IPS DF 6.9 (cell line): ENCODE data around the gene EDA.

Experiments used
- DNase-seq: peaks from one replicate; pipeline ENCODE4 v3.0.0-alpha.2; 2013; ENCODE audit warnings: low read depth, low spot score
- H3K27ac ChIP-seq: one replicate; pipeline ENCODE4 v1.5.1; 2013; ENCODE audit warnings: low read length, control low read depth
- H3K27me3 ChIP-seq: 2 replicates; pipeline ENCODE4 v1.6.1; 2013; ENCODE audit warnings: mild to moderate bottlenecking, low read length; ENCODE audit not compliant: control insufficient read depth, insufficient read depth
- H3K36me3 ChIP-seq: 2 replicates; pipeline ENCODE4 v1.6.1; 2013; ENCODE audit warnings: low read length; ENCODE audit not compliant: control insufficient read depth, insufficient read depth
- H3K4me1 ChIP-seq: 2 replicates; pipeline ENCODE4 v1.6.1; 2013; ENCODE audit warnings: low read length; ENCODE audit not compliant: control insufficient read depth, insufficient read depth
- H3K4me3 ChIP-seq: 2 replicates; pipeline ENCODE4 v1.5.1; 2013; ENCODE audit warnings: mild to moderate bottlenecking, low read length
- H3K9me3 ChIP-seq: 2 replicates; pipeline ENCODE4 v1.6.1; 2013; ENCODE audit warnings: low read length, inconsistent platforms; ENCODE audit not compliant: control insufficient read depth, insufficient read depth
- WGBS: extraction: QIAGEN DNeasy Blood & Tissue Kit; methylation state at CpG from one replicate; pipeline ENCODE4 v1.1.7; 2013; ENCODE audit warnings: mixed read lengths, missing lambda C conversion rate; ENCODE audit not compliant: insufficient read length, insufficient coverage; 5-methylcytosine and 5-hydroxymethylcytosine counted together

EDA gene

DNA sequence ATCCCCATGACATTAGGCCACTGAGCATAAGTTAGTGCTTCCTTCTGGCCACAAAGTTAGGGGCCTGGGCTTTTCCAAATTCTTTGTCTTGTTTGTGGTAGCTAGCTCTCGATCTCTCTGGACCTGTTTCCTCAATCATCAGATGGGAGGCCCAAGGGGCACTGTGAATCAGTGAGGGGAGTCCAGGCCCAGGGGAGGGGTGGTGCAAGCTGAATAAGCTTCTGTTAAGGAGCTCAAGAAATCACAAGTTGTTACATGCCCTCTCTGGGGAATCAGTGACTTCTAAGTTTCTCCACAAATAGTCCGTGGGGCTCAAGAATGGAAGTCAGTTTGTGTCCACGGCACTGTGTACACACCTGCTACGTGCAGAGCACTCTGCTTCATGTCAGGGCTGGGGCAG, 418.7 kb downstream of the EDA start:
- DNase-seq: no peak
- no peaks in the 10 kb centered on the region for H3K4me1 ChIP-seq
- no peak overlapping the region for H3K27ac ChIP-seq
- H3K9me3 ChIP-seq: no peaks in the 10 kb centered on the region
- no peaks in the 10 kb centered on the region for H3K27me3 ChIP-seq
- WGBS: no CpG with 5 or more reads among the region's 4 CpGs
- H3K36me3 ChIP-seq: no peaks in the 10 kb centered on the region
- H3K4me3 ChIP-seq: no peak overlapping the region

DNA sequence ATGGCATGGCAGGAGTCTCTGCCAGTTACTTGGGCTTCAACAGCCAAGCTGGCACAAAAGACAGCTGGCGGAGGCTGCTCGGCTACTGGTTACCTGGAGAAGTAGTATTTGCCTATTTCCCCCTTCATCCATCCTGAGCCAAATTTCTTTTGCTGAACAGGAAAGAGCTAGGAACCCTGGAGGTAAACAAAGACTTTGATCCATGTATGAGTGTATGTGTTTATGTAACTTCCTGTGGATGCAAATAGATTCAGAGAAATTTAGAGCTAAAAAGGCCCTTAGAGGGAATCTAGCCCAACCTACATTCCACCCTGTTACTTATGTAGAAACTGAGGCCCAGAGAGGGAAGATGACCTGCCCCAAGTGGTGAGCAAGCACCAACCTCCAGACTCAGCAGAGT, 422.6 kb downstream of the EDA start:
- Histone ChIP-seq H3K4me1 (no peaks in the 10 kb centered on the region), H3K36me3 (no peaks in the 10 kb centered on the region), H3K27me3 (no peaks in the 10 kb centered on the region), H3K27ac (no peak overlapping the region), H3K9me3 (no peaks in the 10 kb centered on the region), H3K4me3 (no peak overlapping the region)
- no peak for DNase-seq
- no CpG with 5 or more reads among the region's 2 CpGs for WGBS

DNA sequence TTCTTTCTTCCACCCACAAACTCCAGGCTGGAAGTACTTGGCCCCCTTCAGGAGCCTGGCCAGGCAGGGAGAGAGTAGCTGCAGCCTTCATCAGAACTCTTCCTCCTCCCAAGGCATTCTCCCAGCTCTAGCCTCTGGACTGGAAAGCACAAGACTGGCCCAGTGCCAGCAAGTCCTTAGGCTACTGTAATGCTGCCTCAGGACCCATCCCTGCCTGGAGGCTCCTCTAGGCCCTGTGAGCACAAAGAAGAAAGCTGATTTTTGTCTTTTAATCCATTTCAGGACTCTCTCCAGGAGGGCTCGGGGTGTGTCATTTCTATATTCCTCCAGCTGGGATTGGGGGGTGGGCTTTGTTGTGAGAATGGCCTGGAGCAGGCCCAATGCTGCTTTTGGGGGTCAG, 423.0 kb downstream of the EDA start:
- Histone ChIP-seq H3K9me3 (no peaks in the 10 kb centered on the region), H3K27ac (no peak overlapping the region), H3K27me3 (no peaks in the 10 kb centered on the region), H3K36me3 (no peaks in the 10 kb centered on the region), H3K4me3 (no peak overlapping the region), H3K4me1 (no peaks in the 10 kb centered on the region)
- WGBS: no CpG with 5 or more reads among the region's 1 CpG
- no peak for DNase-seq

DNA sequence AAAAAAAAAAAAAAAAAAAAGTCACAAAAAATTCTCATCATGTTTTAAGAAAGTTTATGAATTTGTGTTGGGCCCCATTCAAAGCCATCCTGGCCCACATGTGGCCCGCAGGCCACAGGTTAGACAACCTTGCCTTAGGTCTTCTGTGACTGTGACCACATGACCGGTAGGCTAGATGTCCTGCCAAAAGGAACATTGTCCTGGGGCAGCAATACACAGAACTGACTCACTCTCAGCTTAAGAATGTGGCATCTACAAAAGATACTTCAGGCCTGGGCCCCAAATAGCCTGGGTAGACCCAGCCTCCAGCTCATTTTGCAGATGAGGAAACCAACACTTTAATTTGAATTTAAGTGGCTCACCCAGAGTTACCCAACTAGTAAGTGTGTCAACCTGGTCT, 423.8 kb downstream of the EDA start:
- Histone ChIP-seq H3K36me3 (no peaks in the 10 kb centered on the region), H3K4me3 (no peak overlapping the region), H3K4me1 (no peaks in the 10 kb centered on the region), H3K9me3 (no peaks in the 10 kb centered on the region), H3K27ac (no peak overlapping the region), H3K27me3 (no peaks in the 10 kb centered on the region)
- DNase-seq: no peak
- no CpG with 5 or more reads among the region's 2 CpGs for WGBS

DNA sequence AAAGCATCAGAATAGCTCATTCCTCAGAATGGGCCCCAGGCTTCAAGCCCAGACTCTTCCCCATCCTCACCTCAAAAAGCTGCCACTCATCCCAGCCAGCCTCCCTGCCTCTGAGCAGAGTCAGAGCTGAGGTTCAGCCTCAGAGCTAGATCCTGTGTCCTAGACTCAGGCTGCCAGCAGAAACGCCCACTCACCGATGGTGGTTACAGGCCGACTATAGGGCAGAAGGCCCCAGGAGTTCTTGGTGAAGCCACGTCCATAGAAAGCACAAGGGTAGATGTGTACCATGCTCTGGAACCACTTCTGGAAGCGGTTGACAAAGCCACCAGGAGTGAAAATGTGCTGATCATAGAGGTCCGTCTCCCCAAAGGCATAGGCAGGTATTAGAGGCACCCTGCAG, 426.1 kb downstream of the EDA start:
- Histone ChIP-seq H3K27ac (no peak overlapping the region), H3K4me3 (no peak overlapping the region), H3K27me3 (no peaks in the 10 kb centered on the region), H3K9me3 (no peaks in the 10 kb centered on the region), H3K4me1 (no peaks in the 10 kb centered on the region), H3K36me3 (no peaks in the 10 kb centered on the region)
- DNase-seq: no peak
- no CpG with 5 or more reads among the region's 6 CpGs for WGBS

DNA sequence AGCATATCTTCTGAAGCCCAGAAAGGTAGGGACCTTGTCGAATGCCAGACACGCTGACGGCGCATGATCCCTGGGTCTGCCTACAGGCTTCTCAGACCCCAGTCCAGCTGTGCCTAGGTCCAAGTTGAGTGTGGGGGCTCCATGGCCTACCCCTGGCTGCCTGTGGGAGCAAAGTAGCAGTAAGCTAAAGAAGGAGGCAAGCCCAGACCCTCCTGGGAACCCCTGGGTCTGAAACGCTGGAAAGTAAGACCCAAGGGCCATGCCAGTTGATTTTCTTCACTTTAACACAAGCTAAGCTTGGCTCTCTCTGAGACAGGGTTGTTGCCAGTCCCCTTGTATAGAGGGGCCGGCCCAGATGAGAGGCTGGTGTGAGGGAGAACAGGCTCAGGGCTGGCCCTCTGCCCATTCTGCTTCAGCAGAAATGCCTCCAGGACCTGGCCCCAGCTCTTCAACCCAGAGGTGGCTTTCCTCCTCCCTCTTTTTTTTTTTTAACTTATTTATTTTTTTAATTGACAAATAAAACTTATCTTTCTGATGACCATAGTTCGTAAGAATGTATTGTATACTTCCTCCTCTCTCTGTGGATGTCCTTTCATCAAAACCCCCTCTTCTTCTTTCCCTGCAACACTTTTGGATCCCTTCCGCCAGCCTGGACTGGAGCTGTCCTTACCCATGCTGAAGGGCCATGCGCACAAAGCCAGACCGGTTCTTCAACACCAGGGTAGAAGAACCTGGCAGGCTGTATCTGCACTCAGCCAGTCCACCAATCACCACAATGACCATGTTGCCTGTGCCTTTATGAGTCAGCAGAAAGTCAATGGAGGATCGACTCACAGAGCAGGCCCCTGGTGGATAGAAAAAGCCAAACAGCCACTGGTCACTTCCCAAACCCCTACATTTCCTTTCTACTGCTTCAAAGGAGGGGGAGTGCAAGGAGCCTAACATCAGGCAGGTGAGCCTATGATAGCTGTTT, 426.8 kb downstream of the EDA start:
- no CpG with 5 or more reads among the region's 11 CpGs for WGBS
- H3K9me3 ChIP-seq: no peaks in the 10 kb centered on the region
- H3K36me3 ChIP-seq: no peaks in the 10 kb centered on the region
- H3K4me1 ChIP-seq: no peaks in the 10 kb centered on the region
- no peak overlapping the region for H3K4me3 ChIP-seq
- H3K27ac ChIP-seq: no peak overlapping the region
- H3K27me3 ChIP-seq: no peaks in the 10 kb centered on the region
- no peak for DNase-seq

DNA sequence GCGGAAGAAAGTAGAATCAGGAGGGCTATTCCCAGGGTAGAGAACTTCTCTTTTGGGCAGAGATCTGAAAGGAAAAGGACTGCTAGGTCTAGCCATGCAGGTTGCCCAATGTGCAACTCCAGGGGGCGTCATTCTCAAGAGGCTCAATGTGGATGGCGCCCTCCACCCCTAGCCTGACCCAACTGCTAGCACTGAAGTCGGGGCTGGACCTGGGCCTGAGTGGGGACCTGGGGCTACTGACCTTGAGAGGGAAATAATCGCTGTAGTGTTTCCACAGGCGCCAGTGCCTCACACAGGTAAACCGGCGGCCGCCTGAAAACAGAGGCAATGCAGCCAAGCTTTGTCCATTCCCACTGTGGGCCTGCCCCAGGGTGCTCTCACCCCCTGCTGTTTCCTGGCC, 427.8 kb downstream of the EDA start:
- H3K36me3 ChIP-seq: no peaks in the 10 kb centered on the region
- no peak overlapping the region for H3K4me3 ChIP-seq
- H3K9me3 ChIP-seq: no peaks in the 10 kb centered on the region
- no peak overlapping the region for H3K27ac ChIP-seq
- H3K4me1 ChIP-seq: no peaks in the 10 kb centered on the region
- WGBS: no CpG with 5 or more reads among the region's 9 CpGs
- H3K27me3 ChIP-seq: no peaks in the 10 kb centered on the region
- DNase-seq: no peak

DNA sequence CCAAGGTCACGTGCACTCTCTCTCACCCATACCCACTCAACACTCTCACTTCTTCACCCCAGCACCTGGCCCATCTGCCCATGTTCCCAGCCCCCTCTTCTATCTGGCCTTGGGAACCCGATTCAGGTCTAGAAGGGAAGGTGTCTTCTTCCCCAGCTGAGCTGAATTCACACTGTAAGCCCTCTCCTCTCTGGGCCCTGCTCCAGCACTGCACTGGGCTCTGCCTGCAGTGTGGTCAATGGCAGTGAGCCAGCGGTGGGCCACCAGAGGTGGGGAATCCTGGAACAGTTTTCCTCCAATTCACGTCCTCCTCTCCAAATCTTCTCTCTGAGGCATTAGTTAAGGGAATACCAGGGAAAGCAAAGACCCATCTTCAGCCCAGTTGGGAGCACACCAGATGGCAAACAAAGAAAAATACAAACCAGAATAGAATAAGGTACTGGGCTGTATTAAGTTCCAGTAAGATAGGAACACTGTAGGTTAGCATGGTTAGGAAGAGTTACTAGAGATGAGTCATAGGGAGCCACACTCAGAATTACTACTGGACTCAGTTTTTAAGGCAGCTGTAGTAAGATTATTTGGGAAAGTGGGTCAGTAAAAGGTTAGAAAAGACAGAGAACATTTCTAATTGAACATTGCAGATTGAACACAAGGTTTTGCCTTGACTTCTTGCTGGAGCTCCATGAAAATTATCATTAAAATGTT, 428.8 kb downstream of the EDA start:
- H3K27ac ChIP-seq: no peak overlapping the region
- DNase-seq: no peak
- no peaks in the 10 kb centered on the region for H3K9me3 ChIP-seq
- H3K4me1 ChIP-seq: no peaks in the 10 kb centered on the region
- H3K36me3 ChIP-seq: no peaks in the 10 kb centered on the region
- no peak overlapping the region for H3K4me3 ChIP-seq
- WGBS: no CpG with 5 or more reads among the region's 4 CpGs
- H3K27me3 ChIP-seq: no peaks in the 10 kb centered on the region

DNA sequence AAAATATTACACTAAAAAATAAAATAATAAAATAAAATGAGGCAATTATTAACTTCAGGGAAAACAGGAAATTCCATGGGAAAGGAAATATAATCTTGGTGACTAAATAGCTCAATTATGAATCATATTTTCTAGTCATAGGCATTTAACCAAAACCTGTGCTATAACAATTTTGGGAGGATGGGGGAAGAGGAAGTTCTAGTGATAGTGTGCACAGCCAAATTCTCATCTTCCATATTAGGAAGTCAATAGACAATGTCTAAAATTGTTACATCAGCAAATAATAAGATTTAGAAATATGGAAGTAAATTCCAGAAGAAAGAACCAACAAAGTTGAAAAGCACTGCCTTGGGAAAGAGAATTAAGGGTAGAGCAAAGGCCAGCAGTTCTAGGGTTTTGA, 431.1 kb downstream of the EDA start:
- H3K27me3 ChIP-seq: no peaks in the 10 kb centered on the region
- no peak overlapping the region for H3K4me3 ChIP-seq
- H3K4me1 ChIP-seq: no peaks in the 10 kb centered on the region
- DNase-seq: no peak
- no peaks in the 10 kb centered on the region for H3K9me3 ChIP-seq
- H3K36me3 ChIP-seq: no peaks in the 10 kb centered on the region
- no peak overlapping the region for H3K27ac ChIP-seq

DNA sequence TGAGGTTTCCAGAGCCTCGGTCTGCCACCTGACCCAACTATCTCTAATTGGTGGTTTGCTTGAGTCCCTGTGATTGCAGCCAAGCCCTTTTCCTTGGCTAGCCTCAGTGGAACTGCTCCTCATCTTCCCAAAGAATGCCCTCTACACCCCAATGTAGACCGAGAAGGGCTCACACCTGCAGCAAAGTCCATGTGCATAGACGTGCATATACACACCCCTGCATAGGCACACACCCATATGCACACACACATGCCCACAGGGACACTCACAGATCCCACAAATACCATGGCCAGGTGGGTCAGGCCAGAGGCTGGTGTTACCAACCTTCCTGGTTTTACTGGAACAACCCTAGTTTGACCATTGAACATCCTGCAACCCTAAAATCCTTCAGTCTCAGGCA, 433.5 kb downstream of the EDA start:
- no CpG with 5 or more reads among the region's 3 CpGs for WGBS
- Histone ChIP-seq H3K36me3 (no peaks in the 10 kb centered on the region), H3K9me3 (no peaks in the 10 kb centered on the region)

More for the DNA sequence above, 433.5 kb downstream of the EDA start:
- Histone ChIP-seq H3K4me1 (no peaks in the 10 kb centered on the region), H3K4me3 (no peak overlapping the region), H3K27me3 (no peaks in the 10 kb centered on the region), H3K27ac (no peak overlapping the region)
- no peak for DNase-seq
